ENCODE measurements around the gene LDHAL6B. TPM values are rescaled to one million over a fixed set of nuclear protein-coding genes. Genes with fewer than 3 reads are reported as not detected.

The LDHAL6B gene
- total RNA-seq, 1 donor from 2014 or later: not detected

- Mint-ChIP-seq H3K27me3 (ENCODE audit: low read depth) (no peaks in the 10 kb centered on the region), H3K36me3 (ENCODE audit: low read depth) (peaks cover 41% of the 10 kb centered on the region), H3K9me3 (no peaks in the 10 kb centered on the region), H3K4me1 (ENCODE audit: low read depth) (peaks cover 15% of the 10 kb centered on the region), H3K27ac (no peak overlapping the region), H3K4me3 (ENCODE audit: low read depth) (no peak overlapping the region)
- DNase-seq (ENCODE audit: low spot score): no peak
- intact Hi-C loops (cut with micrococcal nuclease): loop anchor here (10.0 kb wide), 1 partner anchor 124 kb away; no protein-coding TSS in a partner anchor
Measured at GRCh38 chr15:59170295-59171066, 36.2 kb upstream of the LDHAL6B start.

- intact Hi-C loops (cut with micrococcal nuclease): loop anchor here (10.0 kb wide), 1 partner anchor 124 kb away; no protein-coding TSS in a partner anchor
- Mint-ChIP-seq H3K27ac (no peak overlapping the region), H3K4me1 (ENCODE audit: low read depth) (peaks cover 11% of the 10 kb centered on the region)
Measured at GRCh38 chr15:59171067-59171397, 35.6 kb upstream of the LDHAL6B start.

DNA sequence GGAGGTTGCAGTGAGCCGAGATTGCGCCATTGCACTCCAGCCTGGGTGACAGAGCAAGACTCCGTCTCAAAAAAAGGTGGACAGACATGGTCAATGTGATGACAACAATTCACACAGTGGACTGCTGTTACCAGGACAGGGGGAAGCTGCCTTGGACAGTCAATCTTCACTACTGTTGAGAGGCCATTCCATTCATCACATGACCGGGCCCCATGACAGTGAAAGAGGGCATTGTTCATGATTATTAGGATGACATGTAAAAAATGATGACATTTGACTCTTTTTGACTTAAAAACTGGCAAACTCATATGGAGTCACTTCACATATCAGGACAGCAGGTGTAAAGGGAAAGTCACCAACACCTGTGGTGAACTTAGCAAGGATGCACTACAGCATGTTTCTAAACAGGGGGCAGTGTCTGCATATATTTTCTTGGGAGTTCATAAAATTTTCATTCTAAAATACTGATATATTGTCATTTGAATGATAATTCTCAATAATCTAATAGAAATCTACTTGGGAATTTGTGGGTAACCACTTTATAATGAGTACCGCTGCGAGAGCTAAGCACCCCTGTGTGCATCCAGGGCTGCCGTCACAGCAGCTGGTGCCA is 34.2 kb upstream of the LDHAL6B start:
- no peak overlapping the region for H3K4me3 Mint-ChIP-seq (ENCODE audit: low read depth)
- intact Hi-C loops (cut with micrococcal nuclease): loop anchor here (10.0 kb wide), 1 partner anchor 122 kb away; no protein-coding TSS in a partner anchor
- H3K4me1 Mint-ChIP-seq (ENCODE audit: low read depth): peaks cover 21% of the 10 kb centered on the region
- no peaks in the 10 kb centered on the region for H3K9me3 Mint-ChIP-seq
- no peak overlapping the region for H3K27ac Mint-ChIP-seq
- peaks cover 2% of the 10 kb centered on the region for H3K27me3 Mint-ChIP-seq (ENCODE audit: low read depth)
- DNase-seq (ENCODE audit: low spot score): no peak
- H3K36me3 Mint-ChIP-seq (ENCODE audit: low read depth): peaks cover 34% of the 10 kb centered on the region

More at GRCh38 chr15:59171067-59171397, 35.6 kb upstream of the LDHAL6B start:
- DNase-seq (ENCODE audit: low spot score): no peak
- peaks cover 39% of the 10 kb centered on the region for H3K36me3 Mint-ChIP-seq (ENCODE audit: low read depth)
- H3K4me3 Mint-ChIP-seq (ENCODE audit: low read depth): no peak overlapping the region
- no peaks in the 10 kb centered on the region for H3K27me3 Mint-ChIP-seq (ENCODE audit: low read depth)
- no peaks in the 10 kb centered on the region for H3K9me3 Mint-ChIP-seq

DNA sequence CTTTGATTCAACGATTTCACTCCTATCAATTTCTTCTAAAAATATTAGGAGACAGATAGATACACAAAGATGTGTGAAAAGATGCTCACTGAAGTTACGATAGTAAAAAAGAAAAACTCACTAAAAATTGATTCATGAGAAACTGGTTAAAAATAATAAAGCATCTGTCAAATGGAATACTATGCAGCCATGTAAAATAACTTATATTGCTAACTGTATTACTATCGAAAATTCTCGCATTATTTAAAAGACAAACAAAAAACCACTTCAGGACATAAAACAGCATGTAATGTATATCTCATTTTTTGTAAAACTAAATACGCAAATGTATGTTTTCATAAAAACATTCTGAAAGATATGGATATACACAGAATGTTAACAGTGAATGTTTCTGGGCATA is 33.4 kb upstream of the LDHAL6B start:
- Mint-ChIP-seq H3K36me3 (ENCODE audit: low read depth) (peaks cover 40% of the 10 kb centered on the region), H3K27ac (no peak overlapping the region), H3K27me3 (ENCODE audit: low read depth) (peaks cover 6% of the 10 kb centered on the region), H3K9me3 (no peaks in the 10 kb centered on the region), H3K4me1 (ENCODE audit: low read depth) (peaks cover 22% of the 10 kb centered on the region), H3K4me3 (ENCODE audit: low read depth) (no peak overlapping the region)
- intact Hi-C loops (cut with micrococcal nuclease): loop anchor here (10.0 kb wide), 1 partner anchor 122 kb away; no protein-coding TSS in a partner anchor
- no peak for DNase-seq (ENCODE audit: low spot score)

- Mint-ChIP-seq H3K36me3 (ENCODE audit: low read depth) (peaks cover 40% of the 10 kb centered on the region), H3K27me3 (ENCODE audit: low read depth) (peaks cover 6% of the 10 kb centered on the region), H3K4me3 (ENCODE audit: low read depth) (no peak overlapping the region), H3K9me3 (no peaks in the 10 kb centered on the region), H3K4me1 (ENCODE audit: low read depth) (peaks cover 18% of the 10 kb centered on the region), H3K27ac (no peak overlapping the region)
- no peak for DNase-seq (ENCODE audit: low spot score)
- intact Hi-C loops (cut with micrococcal nuclease): loop anchor here (2.0 to 10.0 kb wide), 2 partner anchors 121 to 319 kb away; no protein-coding TSS in a partner anchor
Measured at GRCh38 chr15:59174151-59174834, 32.4 kb upstream of the LDHAL6B start.

GRCh38 chr15:59174835-59175831 is 31.5 kb upstream of the LDHAL6B start:
- intact Hi-C loops (cut with micrococcal nuclease): loop anchor here (2.0 to 10.0 kb wide), 3 partner anchors 120 to 318 kb away; partner anchors contain the start of gene MYO1E
- H3K27ac Mint-ChIP-seq: no peak overlapping the region
- peaks cover 16% of the 10 kb centered on the region for H3K4me1 Mint-ChIP-seq (ENCODE audit: low read depth)

DNA sequence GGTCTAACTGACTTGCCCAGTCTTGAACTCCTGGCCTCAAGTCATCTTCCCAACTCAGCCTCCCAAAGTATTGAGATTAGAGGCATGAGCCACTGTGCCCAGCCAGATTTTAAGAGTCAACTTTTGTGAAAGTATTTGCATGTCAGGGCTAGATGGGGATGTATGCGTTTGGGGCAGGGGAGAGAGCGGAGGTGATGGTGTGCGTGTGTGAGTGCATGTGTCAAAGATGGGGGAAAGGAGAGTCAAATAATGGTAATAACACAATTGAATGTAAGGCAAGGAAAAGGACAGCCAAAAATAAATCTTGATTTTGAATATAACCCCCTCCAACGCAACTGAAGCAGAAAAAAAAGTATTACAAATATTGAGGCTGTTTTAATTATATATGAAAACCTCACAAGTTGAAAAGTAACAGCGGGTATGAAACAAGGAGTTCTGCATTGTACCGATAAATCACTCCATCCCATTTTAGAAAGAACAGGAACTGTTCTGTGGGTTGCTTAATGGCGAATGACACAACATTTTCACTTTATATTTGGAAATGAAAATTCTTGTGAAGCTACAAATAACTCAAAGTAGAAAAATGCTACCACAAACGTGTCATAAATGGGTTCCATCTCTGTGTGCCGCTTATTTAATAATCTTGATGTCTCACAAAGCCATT is 29.9 kb upstream of the LDHAL6B start:
- no peak for DNase-seq (ENCODE audit: low spot score)
- Mint-ChIP-seq H3K27ac (no peak overlapping the region), H3K4me1 (ENCODE audit: low read depth) (peaks cover 17% of the 10 kb centered on the region), H3K36me3 (ENCODE audit: low read depth) (peaks cover 38% of the 10 kb centered on the region), H3K9me3 (peaks cover 9% of the 10 kb centered on the region), H3K4me3 (ENCODE audit: low read depth) (no peak overlapping the region), H3K27me3 (ENCODE audit: low read depth) (peaks cover 6% of the 10 kb centered on the region)
- intact Hi-C loops (cut with micrococcal nuclease): loop anchor here (5.0 to 10.0 kb wide), 2 partner anchors 118 to 196 kb away; partner anchors contain the start of gene MYO1E

More at GRCh38 chr15:59174835-59175831, 31.5 kb upstream of the LDHAL6B start:
- Mint-ChIP-seq H3K36me3 (ENCODE audit: low read depth) (peaks cover 36% of the 10 kb centered on the region), H3K9me3 (no peaks in the 10 kb centered on the region), H3K27me3 (ENCODE audit: low read depth) (peaks cover 6% of the 10 kb centered on the region), H3K4me3 (ENCODE audit: low read depth) (no peak overlapping the region)
- DNase-seq (ENCODE audit: low spot score): peak; percentile 22

DNA sequence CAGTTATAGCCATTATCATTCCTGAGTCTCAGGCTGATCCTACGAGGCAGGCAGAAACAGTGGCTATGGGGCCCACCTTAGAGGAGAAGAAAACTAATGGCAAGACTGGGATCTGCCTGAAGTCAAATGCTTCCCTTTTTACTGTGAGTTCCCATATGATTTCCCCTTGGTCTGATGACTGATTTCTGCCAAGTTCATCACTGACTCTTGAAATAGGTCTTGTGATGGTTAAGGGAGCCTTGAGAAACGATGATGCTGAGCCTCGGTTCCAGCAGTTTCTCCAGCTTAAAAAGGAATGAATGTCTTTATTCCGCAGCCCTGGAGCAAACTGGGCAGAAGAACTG is 29.4 kb upstream of the LDHAL6B start:
- intact Hi-C loops (cut with micrococcal nuclease): loop anchor here (5.0 to 10.0 kb wide), 2 partner anchors 118 to 195 kb away; partner anchors contain the start of gene MYO1E

DNA sequence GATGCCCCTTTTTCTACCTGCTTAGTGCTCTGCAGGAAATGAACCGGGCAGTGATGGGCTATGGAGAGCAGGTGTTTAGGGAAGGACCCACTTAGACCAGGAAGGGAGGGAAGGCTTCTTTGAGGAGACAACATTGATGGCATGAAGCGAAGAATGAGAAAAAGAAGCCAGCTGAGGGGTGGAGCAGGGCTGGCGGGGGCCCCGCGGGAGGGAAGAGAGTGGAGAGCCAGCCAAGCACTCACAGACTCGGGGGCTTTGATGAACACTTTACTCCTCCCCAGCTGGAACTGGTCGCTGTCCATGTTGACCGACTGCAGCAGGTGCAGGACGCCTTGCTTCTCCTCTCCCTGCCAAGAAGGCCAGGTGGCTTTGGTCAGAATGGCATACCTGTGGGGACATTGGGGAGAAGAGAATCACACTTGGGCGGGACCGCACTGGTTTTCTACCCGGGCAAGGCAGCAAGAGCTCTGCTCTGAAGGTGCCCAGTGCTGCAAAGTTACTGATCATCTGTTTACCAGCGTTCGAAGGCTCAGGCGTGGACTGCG is 28.4 kb upstream of the LDHAL6B start:
- Mint-ChIP-seq H3K27me3 (ENCODE audit: low read depth) (peaks cover 6% of the 10 kb centered on the region), H3K36me3 (ENCODE audit: low read depth) (peaks cover 45% of the 10 kb centered on the region), H3K4me1 (ENCODE audit: low read depth) (peaks cover 17% of the 10 kb centered on the region), H3K9me3 (peaks cover 19% of the 10 kb centered on the region), H3K27ac (no peak overlapping the region), H3K4me3 (ENCODE audit: low read depth) (no peak overlapping the region)
- DNase-seq (ENCODE audit: low spot score): no peak
- intact Hi-C loops (cut with micrococcal nuclease): loop anchor here (5.0 to 10.0 kb wide), 2 partner anchors 117 to 194 kb away; partner anchors contain the start of gene MYO1E

More for the DNA sequence above, 29.4 kb upstream of the LDHAL6B start:
- Mint-ChIP-seq H3K4me3 (ENCODE audit: low read depth) (no peak overlapping the region), H3K36me3 (ENCODE audit: low read depth) (peaks cover 38% of the 10 kb centered on the region), H3K9me3 (peaks cover 12% of the 10 kb centered on the region), H3K27me3 (ENCODE audit: low read depth) (peaks cover 6% of the 10 kb centered on the region), H3K4me1 (ENCODE audit: low read depth) (peaks cover 17% of the 10 kb centered on the region), H3K27ac (no peak overlapping the region)
- no peak for DNase-seq (ENCODE audit: low spot score)

DNA sequence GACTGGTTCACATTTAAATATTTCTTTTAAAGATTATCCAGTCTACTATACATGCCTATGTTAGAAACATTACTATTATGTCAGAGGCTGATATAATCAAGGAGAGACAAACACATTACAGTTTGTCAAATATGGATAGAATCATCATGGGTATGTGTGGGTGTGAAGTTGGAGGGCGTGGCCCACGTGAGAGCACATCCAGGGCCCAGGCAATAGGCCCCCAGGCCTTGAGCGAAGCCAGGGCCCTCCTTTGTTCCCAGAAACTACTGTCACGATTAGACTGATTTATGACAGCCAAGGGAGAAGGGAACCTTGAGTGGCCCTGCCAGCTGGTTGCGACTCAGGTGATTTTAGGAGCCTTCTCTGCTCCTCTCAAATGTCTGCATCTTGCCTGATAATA is 26.9 kb upstream of the LDHAL6B start:
- H3K36me3 Mint-ChIP-seq (ENCODE audit: low read depth): peaks cover 52% of the 10 kb centered on the region
- H3K9me3 Mint-ChIP-seq: peaks cover 19% of the 10 kb centered on the region
- H3K4me1 Mint-ChIP-seq (ENCODE audit: low read depth): peaks cover 17% of the 10 kb centered on the region
- H3K27ac Mint-ChIP-seq: no peak overlapping the region
- peaks cover 6% of the 10 kb centered on the region for H3K27me3 Mint-ChIP-seq (ENCODE audit: low read depth)
- no peak for DNase-seq (ENCODE audit: low spot score)
- intact Hi-C loops (cut with micrococcal nuclease): loop anchor here (5.0 to 10.0 kb wide), 2 partner anchors 115 to 193 kb away; partner anchors contain the start of gene MYO1E
- H3K4me3 Mint-ChIP-seq (ENCODE audit: low read depth): no peak overlapping the region

DNA sequence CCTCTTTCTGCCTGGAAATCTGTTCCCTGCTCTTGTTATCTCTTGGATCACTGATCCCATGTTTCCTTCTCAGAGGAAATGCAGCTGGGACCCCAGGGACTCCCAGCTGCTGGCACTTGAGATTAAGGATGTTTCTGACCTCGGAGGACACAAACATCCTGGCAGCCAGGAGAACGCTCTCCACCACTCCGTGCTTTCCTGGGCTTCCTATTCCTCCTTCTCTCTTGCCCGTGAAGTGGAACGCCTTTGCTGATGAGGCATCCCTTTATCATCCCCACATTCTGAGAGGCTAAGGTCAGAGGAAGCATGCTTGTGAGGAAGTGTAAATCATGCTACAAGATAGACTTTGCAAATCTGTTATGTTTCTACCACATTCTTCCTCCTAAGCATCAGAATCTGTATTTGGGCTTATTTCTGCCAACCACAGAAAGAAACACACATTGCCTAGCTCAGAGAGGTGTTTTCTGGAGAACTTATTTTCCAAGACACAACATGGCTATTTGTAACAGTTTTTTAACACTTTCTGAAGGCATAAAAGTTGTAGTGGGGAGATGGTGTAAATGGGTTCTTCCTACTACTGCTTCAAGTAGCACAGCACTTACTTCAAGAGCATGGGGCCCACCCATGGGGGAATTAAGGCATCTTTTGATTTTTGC is 25.6 kb upstream of the LDHAL6B start:
- Mint-ChIP-seq H3K27me3 (ENCODE audit: low read depth) (peaks cover 6% of the 10 kb centered on the region), H3K27ac (no peak overlapping the region), H3K36me3 (ENCODE audit: low read depth) (peaks cover 55% of the 10 kb centered on the region), H3K9me3 (peaks cover 19% of the 10 kb centered on the region), H3K4me3 (ENCODE audit: low read depth) (no peak overlapping the region), H3K4me1 (ENCODE audit: low read depth) (peaks cover 13% of the 10 kb centered on the region)
- intact Hi-C loops (cut with micrococcal nuclease): no loop called here
- DNase-seq (ENCODE audit: low spot score): no peak
